K562 (cell line): ENCODE results near the gene UBFD1. TPM values are rescaled to one million over a fixed set of nuclear protein-coding genes. Genes with fewer than 3 reads are reported as not detected.

Experiments
- ATAC-seq: fragments of 200-7000 bp; cut with Tn5 transposase; 3 replicates; pipeline ENCODE4 v1.9.1; 2020; ENCODE audit warnings: moderate library complexity
- BruUV-seq: library from RNA; stranded (reverse); fragments of 400-500 nt; replicated peaks from 2 replicates; lab custom pipeline; 2021; lab: Mats Ljungman, UMichigan
- CTCF ChIA-PET: fragments of 300-600 bp; formaldehyde crosslinking; extraction: SDS; loops from one replicate; lab custom pipeline; 2021; ENCODE audit warnings: low intra/inter-chr PET ratio; lab: Yijun Ruan, JAX
- POLR2A ChIA-PET: fragments of 300-600, 350-650 bp; sonication (Branson Sonifier 250); formaldehyde crosslinking; extraction: SDS; loops from one replicate; lab custom pipeline; 2021; ENCODE audit warnings: antibody characterized with exemption, inconsistent platforms; lab: Yijun Ruan, JAX
- DNase-seq, 4 experiments: peaks; one replicate each; pipeline versions ENCODE4 v3.0.0 to v3.0.0-alpha.2; 2011 to 2018; ENCODE audit warnings: low spot score in 3 of 4, mixed read lengths in 3 of 4; ENCODE audit errors: extremely low read depth in 1 of 4
- FAIRE-seq: peaks from 2 replicates; lab custom pipeline; 2011; peaks lifted over from hg19 to GRCh38; lab: Jason Lieb, UNC
- H2AFZ ChIP-seq: 2 replicates; pipeline ENCODE4 v1.6.0; 2011; ENCODE audit warnings: low read depth, low read length, control low read depth, inconsistent platforms
- H3K27ac ChIP-seq: fragments of 200-600 bp; 3 replicates; pipeline ENCODE4 v1.8.0; 2011; ENCODE audit warnings: low read depth, mild to moderate bottlenecking, control low read depth, inconsistent platforms, low read length, moderate library complexity, mixed read lengths; ENCODE audit errors: extremely low read depth
- H3K27me3 ChIP-seq, 2 experiments: fragments of 300-600 bp in 1 of 2; 2 replicates in 1 of 2; 3 replicates in 1 of 2; pipeline versions ENCODE4 v1.6.0 to v1.8.0; 2011; ENCODE audit warnings: inconsistent platforms in 2 of 2, low read length in 2 of 2, mild to moderate bottlenecking in 1 of 2, mixed read lengths in 1 of 2, moderate library complexity in 1 of 2; ENCODE audit not compliant: control insufficient read depth in 2 of 2, insufficient read depth in 2 of 2
- H3K36me3 ChIP-seq: fragments of 300-600 bp; 3 replicates; pipeline ENCODE4 v1.8.0; 2011; ENCODE audit warnings: mild to moderate bottlenecking, low read length, inconsistent platforms; ENCODE audit not compliant: control insufficient read depth, insufficient read depth
- H3K4me1 ChIP-seq, 2 experiments: fragments of 200-600 bp in 1 of 2; replicated peaks in 1 of 2; 2 replicates in 1 of 2; 3 replicates in 1 of 2; pipeline versions ENCODE4 v1.5.1 to v1.8.0; 2011; ENCODE audit warnings: inconsistent platforms in 2 of 2, low read length in 2 of 2, mild to moderate bottlenecking in 1 of 2, mixed read lengths in 1 of 2, moderate library complexity in 1 of 2; ENCODE audit not compliant: control insufficient read depth in 2 of 2, insufficient read depth in 2 of 2
- H3K4me2 ChIP-seq: 2 replicates; pipeline ENCODE4 v1.6.1; 2011; ENCODE audit warnings: low read length, control low read depth, inconsistent platforms, mixed read lengths; ENCODE audit not compliant: insufficient read depth
- H3K4me3 ChIP-seq: fragments of 200-600 bp; sonication (generic), shearing (Covaris generic); 2 replicates; pipeline ENCODE4 v1.5.1; 2016; ENCODE audit warnings: control low read depth, inconsistent platforms
- H3K79me2 ChIP-seq: fragments of 200-600 bp; 3 replicates; pipeline ENCODE4 v1.8.0; 2011; ENCODE audit warnings: low read length, inconsistent platforms; ENCODE audit not compliant: control insufficient read depth, insufficient read depth
- H3K9ac ChIP-seq, 2 experiments: 2 replicates each; pipeline versions ENCODE4 v1.6.0 to v1.6.1; 2011; ENCODE audit warnings: low read depth in 2 of 2, low read length in 2 of 2, control low read depth in 1 of 2, inconsistent platforms in 1 of 2, mild to moderate bottlenecking in 1 of 2, mixed read lengths in 1 of 2; ENCODE audit not compliant: insufficient read depth in 1 of 2
- H3K9me1 ChIP-seq: one replicate; pipeline ENCODE4 v1.6.0; 2011; ENCODE audit warnings: inconsistent platforms, mild to moderate bottlenecking, low read length, moderate library complexity; ENCODE audit not compliant: control insufficient read depth, insufficient read depth
- H3K9me3 ChIP-seq: replicated peaks from 2 replicates; pipeline ENCODE4 v1.5.1; 2011; ENCODE audit warnings: low read depth, low read length, inconsistent platforms; ENCODE audit not compliant: control insufficient read depth, insufficient read depth
- H4K20me1 ChIP-seq: replicated peaks from 2 replicates; pipeline ENCODE4 v1.6.1; 2011; ENCODE audit warnings: low read length, inconsistent platforms, mixed read lengths; ENCODE audit not compliant: control insufficient read depth, insufficient read depth
- CTBP1 ChIP-seq: fragments of 450-650 bp; IDR thresholded peaks from 2 replicates; pipeline ENCODE4 v1.6.1; 2016; ENCODE audit warnings: borderline replicate concordance
- MBD2 ChIP-seq: sonication (generic); IDR thresholded peaks from 2 replicates; pipeline ENCODE4 v1.6.1; 2016; ENCODE audit warnings: low read depth, borderline replicate concordance
- PML ChIP-seq: IDR thresholded peaks from 2 replicates; pipeline ENCODE4 v1.6.1; 2012; ENCODE audit warnings: low read length, inconsistent platforms
- SIX5 ChIP-seq, 2 experiments: IDR thresholded peaks; 2 replicates each; pipeline ENCODE4 v1.6.1; 2011; ENCODE audit warnings: low read length in 2 of 2, borderline replicate concordance in 1 of 2, low read depth in 1 of 2, mild to moderate bottlenecking in 1 of 2, moderate library complexity in 1 of 2; ENCODE audit not compliant: insufficient read depth in 1 of 2
- ZNF224 ChIP-seq: sonication (generic); formaldehyde crosslinking; IDR thresholded peaks from 2 replicates; pipeline ENCODE4 v1.8.0; 2022; ENCODE audit warnings: mild to moderate bottlenecking, missing genetic modification reagents
- whole genome bisulfite sequencing: fragments of 100-300 bp; shearing (Covaris generic); methylation state at CpG from one replicate; pipeline ENCODE4 v1.1.6; 2016; ENCODE audit warnings: low coverage, mixed read lengths; ENCODE audit not compliant: insufficient coverage; ENCODE audit errors: missing lambda C conversion rate; 5-methylcytosine and 5-hydroxymethylcytosine counted together
- in situ Hi-C: fragments of 300-500 bp; cut with MboI; formaldehyde crosslinking; loops from 4 replicates; pipeline ENCODE4 v1.15.0; 2018; ENCODE audit warnings: inconsistent platforms, mixed read lengths
- intact Hi-C: fragments of 100-400 bp; cut with micrococcal nuclease; formaldehyde crosslinking; loops from 2 replicates; pipeline ENCODE4 v1.14.2; 2022
- polyA plus RNA-seq, 8 experiments: library from polyadenylated mRNA; depleted of rRNA in 4 of 8; stranded (reverse) in 5 of 8; unstranded in 3 of 8; fragments of >200 nt; fragmentation: Nextera tagmentation in 2 of 8; fragmentation: Illumina TruSeq in 1 of 8; extraction: Ambion mirVana in 2 of 8; extraction: Trizol in 1 of 8; gene quantifications; 2 replicates each; pipeline versions ENCODE4 v1.2.1 to v1.2.3, GENCODE V29; 2011 to 2014; ENCODE audit warnings: inconsistent platforms in 1 of 8, missing spikeins in 1 of 8
- total RNA-seq, 7 experiments: library from RNA; depleted of rRNA in 6 of 7; stranded (reverse); fragments of >200 nt in 6 of 7; fragmentation: Illumina TruSeq in 2 of 7; extraction: Trizol in 2 of 7; gene quantifications; 2 replicates each; pipeline versions ENCODE4 v1.2.1 to v1.2.3, GENCODE V29; 2011 to 2021; ENCODE audit warnings: low replicate concordance in 1 of 7
- TF ChIP-seq, protein P1 (sequence below): sonication (generic); formaldehyde crosslinking; IDR thresholded peaks from 2 replicates; pipeline ENCODE4 v1.8.0; 2023; ENCODE audit warnings: missing genetic modification reagents, mild to moderate bottlenecking, borderline replicate concordance
- TF ChIP-seq, protein P2 (sequence below), 2 experiments: IDR thresholded peaks; 2 replicates each; pipeline ENCODE4 v1.6.1; 2011; ENCODE audit warnings: borderline replicate concordance in 1 of 2, control low read depth in 1 of 2, low read depth in 1 of 2, low read length in 1 of 2, mild to moderate bottlenecking in 1 of 2, mixed read lengths in 1 of 2, moderate library complexity in 1 of 2; ENCODE audit not compliant: insufficient read depth in 1 of 2, insufficient read length in 1 of 2, poor library complexity in 1 of 2, severe bottlenecking in 1 of 2; ENCODE audit errors: extremely low read depth in 1 of 2
- TF ChIP-seq, protein P3 (sequence below): IDR thresholded peaks from 2 replicates; pipeline ENCODE4 v1.6.1; 2014; ENCODE audit warnings: antibody characterized with exemption
- TF ChIP-seq, protein P4 (sequence below): sonication (generic); formaldehyde crosslinking; IDR thresholded peaks from 2 replicates; pipeline ENCODE4 v1.8.0; 2022; ENCODE audit warnings: missing genetic modification reagents, mild to moderate bottlenecking, moderate library complexity, borderline replicate concordance

The UBFD1 gene
- total and polyA plus RNA-seq, 9 of the 15 experiments (the other 6 are each of a cell fraction or from before 2014, with no cell fraction given) = 10.7 to 66.2 (median 34.0) TPM

DNA sequence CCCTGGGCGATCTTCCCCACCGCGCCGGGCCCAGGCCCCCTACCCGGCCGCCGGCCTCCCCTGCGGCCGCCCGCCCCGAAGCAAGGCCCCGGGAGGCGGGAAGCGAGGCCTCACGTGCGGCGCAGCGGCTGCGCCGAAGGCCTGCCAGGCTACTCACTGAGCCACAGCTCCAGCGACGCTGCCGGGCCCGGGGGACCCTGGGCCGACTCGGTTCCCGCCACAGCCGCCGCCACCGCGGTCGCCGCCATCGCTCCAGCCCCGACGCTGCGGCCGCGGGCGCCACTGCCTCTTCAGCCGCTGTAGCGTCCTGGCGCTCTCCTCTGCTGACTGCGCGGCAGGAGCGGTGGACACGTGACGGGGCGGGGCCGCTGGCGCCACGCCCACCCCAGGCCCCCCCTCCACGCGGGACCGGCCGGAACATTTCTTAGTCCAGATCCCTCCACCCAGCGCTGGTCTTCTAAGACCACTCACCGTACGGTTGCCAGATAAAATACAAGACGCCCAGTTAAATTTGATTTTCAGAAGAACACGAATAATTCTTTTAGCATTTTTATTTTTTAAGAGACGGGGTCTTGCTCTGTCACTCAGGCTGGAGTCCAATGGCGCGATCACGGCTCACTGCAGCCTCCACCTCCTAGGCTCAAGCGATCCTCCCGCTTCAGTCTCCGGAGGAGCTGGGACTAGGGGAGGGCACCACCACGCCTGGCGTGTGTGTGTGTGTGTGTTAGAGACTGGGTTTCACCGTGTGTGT, 47.2 kb upstream of the UBFD1 start, which contains the start of gene GGA2:
Gene GGA2 (minus strand): TSS at position 331 of the 751 bp plus-strand sequence. CDS start 83 bp downstream, at position 248.
- CTCF ChIA-PET = no interaction called here
- TF ChIP-seq CTBP1 = peak; percentile 69; the same call in 1 of the 2 replicates
- TF ChIP-seq, protein P1, sequence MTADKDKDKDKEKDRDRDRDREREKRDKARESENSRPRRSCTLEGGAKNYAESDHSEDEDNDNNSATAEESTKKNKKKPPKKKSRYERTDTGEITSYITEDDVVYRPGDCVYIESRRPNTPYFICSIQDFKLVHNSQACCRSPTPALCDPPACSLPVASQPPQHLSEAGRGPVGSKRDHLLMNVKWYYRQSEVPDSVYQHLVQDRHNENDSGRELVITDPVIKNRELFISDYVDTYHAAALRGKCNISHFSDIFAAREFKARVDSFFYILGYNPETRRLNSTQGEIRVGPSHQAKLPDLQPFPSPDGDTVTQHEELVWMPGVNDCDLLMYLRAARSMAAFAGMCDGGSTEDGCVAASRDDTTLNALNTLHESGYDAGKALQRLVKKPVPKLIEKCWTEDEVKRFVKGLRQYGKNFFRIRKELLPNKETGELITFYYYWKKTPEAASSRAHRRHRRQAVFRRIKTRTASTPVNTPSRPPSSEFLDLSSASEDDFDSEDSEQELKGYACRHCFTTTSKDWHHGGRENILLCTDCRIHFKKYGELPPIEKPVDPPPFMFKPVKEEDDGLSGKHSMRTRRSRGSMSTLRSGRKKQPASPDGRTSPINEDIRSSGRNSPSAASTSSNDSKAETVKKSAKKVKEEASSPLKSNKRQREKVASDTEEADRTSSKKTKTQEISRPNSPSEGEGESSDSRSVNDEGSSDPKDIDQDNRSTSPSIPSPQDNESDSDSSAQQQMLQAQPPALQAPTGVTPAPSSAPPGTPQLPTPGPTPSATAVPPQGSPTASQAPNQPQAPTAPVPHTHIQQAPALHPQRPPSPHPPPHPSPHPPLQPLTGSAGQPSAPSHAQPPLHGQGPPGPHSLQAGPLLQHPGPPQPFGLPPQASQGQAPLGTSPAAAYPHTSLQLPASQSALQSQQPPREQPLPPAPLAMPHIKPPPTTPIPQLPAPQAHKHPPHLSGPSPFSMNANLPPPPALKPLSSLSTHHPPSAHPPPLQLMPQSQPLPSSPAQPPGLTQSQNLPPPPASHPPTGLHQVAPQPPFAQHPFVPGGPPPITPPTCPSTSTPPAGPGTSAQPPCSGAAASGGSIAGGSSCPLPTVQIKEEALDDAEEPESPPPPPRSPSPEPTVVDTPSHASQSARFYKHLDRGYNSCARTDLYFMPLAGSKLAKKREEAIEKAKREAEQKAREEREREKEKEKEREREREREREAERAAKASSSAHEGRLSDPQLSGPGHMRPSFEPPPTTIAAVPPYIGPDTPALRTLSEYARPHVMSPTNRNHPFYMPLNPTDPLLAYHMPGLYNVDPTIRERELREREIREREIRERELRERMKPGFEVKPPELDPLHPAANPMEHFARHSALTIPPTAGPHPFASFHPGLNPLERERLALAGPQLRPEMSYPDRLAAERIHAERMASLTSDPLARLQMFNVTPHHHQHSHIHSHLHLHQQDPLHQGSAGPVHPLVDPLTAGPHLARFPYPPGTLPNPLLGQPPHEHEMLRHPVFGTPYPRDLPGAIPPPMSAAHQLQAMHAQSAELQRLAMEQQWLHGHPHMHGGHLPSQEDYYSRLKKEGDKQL (CRISPR knock-in tag) = no peak
- TF ChIP-seq, protein P2, sequence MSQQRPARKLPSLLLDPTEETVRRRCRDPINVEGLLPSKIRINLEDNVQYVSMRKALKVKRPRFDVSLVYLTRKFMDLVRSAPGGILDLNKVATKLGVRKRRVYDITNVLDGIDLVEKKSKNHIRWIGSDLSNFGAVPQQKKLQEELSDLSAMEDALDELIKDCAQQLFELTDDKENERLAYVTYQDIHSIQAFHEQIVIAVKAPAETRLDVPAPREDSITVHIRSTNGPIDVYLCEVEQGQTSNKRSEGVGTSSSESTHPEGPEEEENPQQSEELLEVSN (IDR thresholded peaks at IDR 0.05; ENCODE audit: borderline replicate concordance in 1 of 2, extremely low read depth in 1 of 2, insufficient read depth in 1 of 2, insufficient read length in 1 of 2, low read depth in 1 of 2, low read length in 1 of 2, poor library complexity in 1 of 2, severe bottlenecking in 1 of 2) = peak; percentile 98 to 99
- no peak for TF ChIP-seq ZNF224
- TF ChIP-seq, protein P3, sequence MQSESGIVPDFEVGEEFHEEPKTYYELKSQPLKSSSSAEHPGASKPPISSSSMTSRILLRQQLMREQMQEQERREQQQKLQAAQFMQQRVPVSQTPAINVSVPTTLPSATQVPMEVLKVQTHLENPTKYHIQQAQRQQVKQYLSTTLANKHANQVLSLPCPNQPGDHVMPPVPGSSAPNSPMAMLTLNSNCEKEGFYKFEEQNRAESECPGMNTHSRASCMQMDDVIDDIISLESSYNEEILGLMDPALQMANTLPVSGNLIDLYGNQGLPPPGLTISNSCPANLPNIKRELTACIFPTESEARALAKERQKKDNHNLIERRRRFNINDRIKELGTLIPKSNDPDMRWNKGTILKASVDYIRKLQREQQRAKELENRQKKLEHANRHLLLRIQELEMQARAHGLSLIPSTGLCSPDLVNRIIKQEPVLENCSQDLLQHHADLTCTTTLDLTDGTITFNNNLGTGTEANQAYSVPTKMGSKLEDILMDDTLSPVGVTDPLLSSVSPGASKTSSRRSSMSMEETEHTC = no peak; the same call in 1 of the 2 replicates
- TF ChIP-seq PML = 0 out of 2 replicates have a peak, but pooled peaks have one; percentile 40
- TF ChIP-seq, protein P4, sequence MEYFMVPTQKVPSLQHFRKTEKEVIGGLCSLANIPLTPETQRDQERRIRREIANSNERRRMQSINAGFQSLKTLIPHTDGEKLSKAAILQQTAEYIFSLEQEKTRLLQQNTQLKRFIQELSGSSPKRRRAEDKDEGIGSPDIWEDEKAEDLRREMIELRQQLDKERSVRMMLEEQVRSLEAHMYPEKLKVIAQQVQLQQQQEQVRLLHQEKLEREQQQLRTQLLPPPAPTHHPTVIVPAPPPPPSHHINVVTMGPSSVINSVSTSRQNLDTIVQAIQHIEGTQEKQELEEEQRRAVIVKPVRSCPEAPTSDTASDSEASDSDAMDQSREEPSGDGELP (CRISPR knock-in tag) = peak; percentile 86
- no peak for TF ChIP-seq SIX5 (IDR thresholded peaks at IDR 0.05; ENCODE audit: borderline replicate concordance in 1 of 2, insufficient read depth in 1 of 2, low read depth in 1 of 2, low read length in 2 of 2)
- TF ChIP-seq MBD2 = no peak

More for the DNA sequence above, 47.2 kb upstream of the UBFD1 start, which contains the start of gene GGA2:
- peak within 1 kb of the TSS; percentile 86 for H2AFZ ChIP-seq
- no peaks in the 10 kb centered on the region for H3K9me3 ChIP-seq
- TSS peak; percentile 62 for BruUV-seq
- peaks cover 8% of the 10 kb centered on the region for H3K9me1 ChIP-seq
- POLR2A ChIA-PET = interaction anchor here (0.5 to 2.6 kb wide), 8 partner anchors 10 to 1476 kb away, joined by 3 to 11 read pairs (median 4); no protein-coding TSS in a partner anchor
- H4K20me1 ChIP-seq = peaks cover 15% of the 10 kb centered on the region
- peaks cover 34 to 41% of the 10 kb centered on the region in 2 experiments; a peak in 4 of 5 replicates for H3K4me1 ChIP-seq
- H3K4me3 ChIP-seq = peak within 1 kb of the TSS; percentile 62
- H3K27ac ChIP-seq = peak within 1 kb of the TSS; percentile 83
- ATAC-seq (peak; percentile 89), FAIRE-seq (peak; percentile 90), DNase-seq (peak; percentile 88 to 91 (median 90))
- peak within 1 kb of the TSS; percentile 73 to 95 for H3K9ac ChIP-seq
- peaks cover 50% of the 10 kb centered on the region for H3K79me2 ChIP-seq
- H3K4me2 ChIP-seq = peak within 1 kb of the TSS; percentile 88
- intact Hi-C loops = no loop called here
- in situ Hi-C loops = no loop called here
- WGBS = under 1% methylated on average over 49 of the region's 71 CpGs
- peaks cover 21% of the 10 kb centered on the region; the same call in 2 of the 3 replicates for H3K36me3 ChIP-seq
- H3K27me3 ChIP-seq = no peaks in the 10 kb centered on the region
